HG02759 (cell line): ENCODE data around the gene MB21D2.

Source experiments
- ATAC-seq: cut with Tn5 transposase; IDR thresholded peaks from one replicate; pipeline ENCODE4 v1.9.1; 2021; ENCODE audit warnings: mild to moderate bottlenecking, moderate library complexity; ENCODE audit not compliant: unreplicated experiment

The MB21D2 gene

GRCh38 chr3:192894676-192895075 is 23.0 kb downstream of the MB21D2 start:
- ATAC-seq: no peak

GRCh38 chr3:192892981-192893700 is 24.5 kb downstream of the MB21D2 start:
- peak; percentile 96 for ATAC-seq

GRCh38 chr3:192890347-192891335 is 27.0 kb downstream of the MB21D2 start:
- ATAC-seq: no peak

- no peak for ATAC-seq
These were observed 28.0 kb downstream of the MB21D2 start for GRCh38 chr3:192889679-192890078.

GRCh38 chr3:192888190-192888589 is 29.5 kb downstream of the MB21D2 start:
- ATAC-seq: no peak

GRCh38 chr3:192887701-192888100 is 30.0 kb downstream of the MB21D2 start:
- ATAC-seq: no peak

GRCh38 chr3:192887047-192887446 is 30.6 kb downstream of the MB21D2 start:
- ATAC-seq: no peak

- ATAC-seq: no peak
These were observed 32.6 kb downstream of the MB21D2 start for GRCh38 chr3:192884777-192885773.

- ATAC-seq: no peak
These were observed 34.1 kb downstream of the MB21D2 start for GRCh38 chr3:192883512-192883911.

- ATAC-seq: no peak
These were observed 36.4 kb downstream of the MB21D2 start for GRCh38 chr3:192881159-192881786.

- no peak for ATAC-seq
These were observed 37.3 kb downstream of the MB21D2 start for GRCh38 chr3:192880313-192880712.

- no peak for ATAC-seq
These were observed 38.2 kb downstream of the MB21D2 start for GRCh38 chr3:192879346-192880031.

- ATAC-seq: no peak
These were observed 41.6 kb downstream of the MB21D2 start for GRCh38 chr3:192875971-192876565.

GRCh38 chr3:192870822-192871221 is 46.8 kb downstream of the MB21D2 start:
- ATAC-seq: no peak

GRCh38 chr3:192869131-192870031 is 48.3 kb downstream of the MB21D2 start:
- no peak for ATAC-seq

- no peak for ATAC-seq
These were observed 50.0 kb downstream of the MB21D2 start for GRCh38 chr3:192867645-192868044.

GRCh38 chr3:192866804-192867203 is 50.9 kb downstream of the MB21D2 start:
- ATAC-seq: no peak

GRCh38 chr3:192864941-192865340 is 52.7 kb downstream of the MB21D2 start:
- ATAC-seq: peak; percentile 87
